Gastroesophageal sphincter (tissue), 4 donors: Measurements from ENCODE around the gene LTBP1. TPM values are rescaled to one million over a fixed set of nuclear protein-coding genes. Genes with fewer than 3 reads are reported as not detected.
A peak's percentile ranks its signal among the peaks of the same experiment; 100 is the strongest.

ENCODE experiments used
- ATAC-seq: fragments of 150-250 bp; one replicate; pipeline ENCODE4 v1.9.1; 2016; ENCODE audit warnings: mild to moderate bottlenecking, moderate library complexity
- H3K27ac ChIP-seq, 4 donors: fragments of 200-600 bp; sonication (generic) in 3 of 4; 1 replicate in 3 of 4; 2 replicates in 1 of 4; pipeline ENCODE4 v1.5.1; 2016 to 2019
- H3K27me3 ChIP-seq: fragments of 200-600 bp; sonication (generic); one replicate; pipeline ENCODE4 v1.5.1; 2019
- H3K36me3 ChIP-seq, 2 donors: fragments of 200-600 bp; sonication (generic); one replicate each; pipeline ENCODE4 v1.5.1; 2019; ENCODE audit warnings: control low read depth in 1 of 2
- H3K4me1 ChIP-seq, 3 donors: fragments of 200-600 bp; sonication (generic); 1 replicate in 2 of 3; 2 replicates in 1 of 3; pipeline ENCODE4 v1.5.1; 2016 to 2019; ENCODE audit warnings: control low read depth in 2 of 3
- H3K4me3 ChIP-seq, 2 donors: fragments of 200-600 bp; sonication (generic); one replicate each; pipeline ENCODE4 v1.5.1; 2019; ENCODE audit warnings: mild to moderate bottlenecking in 1 of 2, moderate library complexity in 1 of 2
- H3K9me3 ChIP-seq, 3 donors: fragments of 200-600 bp; sonication (generic); one replicate each; pipeline ENCODE4 v1.5.1; 2017 to 2019; ENCODE audit warnings: control low read depth in 2 of 3
- EP300 ChIP-seq: sonication (generic); formaldehyde crosslinking; IDR thresholded peaks from one replicate; pipeline ENCODE4 v1.6.1; 2017; ENCODE audit warnings: antibody characterized with exemption, mild to moderate bottlenecking
- POLR2A ChIP-seq, 2 donors: fragments of 450-650 bp; IDR thresholded peaks; one replicate each; pipeline ENCODE4 v1.6.1; 2017; ENCODE audit warnings: antibody characterized with exemption in 2 of 2, mild to moderate bottlenecking in 2 of 2, moderate library complexity in 1 of 2
- POLR2AphosphoS5 ChIP-seq: sonication (generic); formaldehyde crosslinking; IDR thresholded peaks from one replicate; pipeline ENCODE4 v1.6.1; 2017; ENCODE audit warnings: antibody characterized with exemption
- WGBS, 2 donors: methylation state at CpG; one replicate each; pipeline ENCODE4 v1.1.5; 2018; ENCODE audit warnings: low coverage in 1 of 2; 5-methylcytosine and 5-hydroxymethylcytosine counted together
- total RNA-seq, 4 donors: library from RNA; depleted of rRNA; stranded (reverse); fragments of >200 nt; gene quantifications; one replicate each; pipeline ENCODE4 v1.1.0, GENCODE V29; 2016
- TF ChIP-seq, protein P1 (sequence below), 4 experiments: fragments of 200-600 bp in 2 of 4; fragments of 450-650 bp in 2 of 4; sonication (generic) in 1 of 4; IDR thresholded peaks; one replicate each; pipeline ENCODE4 v1.5.1; 2017 to 2019; ENCODE audit warnings: antibody characterized with exemption in 4 of 4, mild to moderate bottlenecking in 2 of 4, moderate library complexity in 2 of 4

LTBP1 gene
- total RNA-seq, 4 donors from 2014 or later = 238 to 493 (median 378) TPM

DNA sequence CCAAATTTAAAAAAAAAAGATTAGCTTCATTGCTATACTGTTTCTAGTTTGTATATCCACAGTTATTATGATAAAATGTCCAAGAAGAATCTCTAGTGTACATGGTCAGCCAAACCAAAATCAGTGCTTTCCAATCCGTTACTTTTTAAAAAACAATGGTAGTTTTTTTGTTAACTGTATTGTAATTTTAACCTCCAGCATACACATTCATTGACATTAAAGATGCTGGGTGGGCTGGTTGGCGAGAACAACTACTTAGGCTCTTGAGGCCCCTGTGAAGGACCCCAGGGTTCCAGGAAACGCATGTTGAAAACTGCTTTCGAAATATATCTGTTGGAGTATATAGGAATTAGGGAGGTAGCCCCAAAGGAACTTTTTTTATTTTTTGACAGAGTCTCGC is 422.4 kb downstream of the LTBP1 start:
- H3K27me3 ChIP-seq = no peaks in the 10 kb centered on the region
- H3K27ac ChIP-seq = peak overlapping the region in 3 of 4 donors; percentile 3 to 74 (median 61)
- peaks cover 4 to 77% (median 28%) of the 10 kb centered on the region in 3 donors for H3K4me1 ChIP-seq
- ATAC-seq = no peak
- TF ChIP-seq POLR2AphosphoS5 = no peak
- TF ChIP-seq EP300 = no peak
- TF ChIP-seq POLR2A (IDR thresholded peaks at IDR 0.05) = no peak
- TF ChIP-seq, protein P1, sequence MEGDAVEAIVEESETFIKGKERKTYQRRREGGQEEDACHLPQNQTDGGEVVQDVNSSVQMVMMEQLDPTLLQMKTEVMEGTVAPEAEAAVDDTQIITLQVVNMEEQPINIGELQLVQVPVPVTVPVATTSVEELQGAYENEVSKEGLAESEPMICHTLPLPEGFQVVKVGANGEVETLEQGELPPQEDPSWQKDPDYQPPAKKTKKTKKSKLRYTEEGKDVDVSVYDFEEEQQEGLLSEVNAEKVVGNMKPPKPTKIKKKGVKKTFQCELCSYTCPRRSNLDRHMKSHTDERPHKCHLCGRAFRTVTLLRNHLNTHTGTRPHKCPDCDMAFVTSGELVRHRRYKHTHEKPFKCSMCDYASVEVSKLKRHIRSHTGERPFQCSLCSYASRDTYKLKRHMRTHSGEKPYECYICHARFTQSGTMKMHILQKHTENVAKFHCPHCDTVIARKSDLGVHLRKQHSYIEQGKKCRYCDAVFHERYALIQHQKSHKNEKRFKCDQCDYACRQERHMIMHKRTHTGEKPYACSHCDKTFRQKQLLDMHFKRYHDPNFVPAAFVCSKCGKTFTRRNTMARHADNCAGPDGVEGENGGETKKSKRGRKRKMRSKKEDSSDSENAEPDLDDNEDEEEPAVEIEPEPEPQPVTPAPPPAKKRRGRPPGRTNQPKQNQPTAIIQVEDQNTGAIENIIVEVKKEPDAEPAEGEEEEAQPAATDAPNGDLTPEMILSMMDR (IDR thresholded peaks at IDR 0.05) = no peak
- WGBS, 2 donors = 87 to 88% methylated on average over 5 of the region's 5 CpGs
- H3K36me3 ChIP-seq = peaks cover 0 to 9% of the 10 kb centered on the region in 2 donors
- H3K4me3 ChIP-seq = no peak overlapping the region
- H3K9me3 ChIP-seq = no peaks in the 10 kb centered on the region

GRCh38 chr2:33370636-33371265 is 424.0 kb downstream of the LTBP1 start:
- H3K4me1 ChIP-seq = peaks cover 4 to 61% (median 17%) of the 10 kb centered on the region in 3 donors
- H3K27me3 ChIP-seq = no peaks in the 10 kb centered on the region
- 45 to 59% methylated on average over 7 to 8 of the region's 8 CpGs for WGBS, 2 donors
- no peaks in the 10 kb centered on the region for H3K9me3 ChIP-seq
- no peak for TF ChIP-seq POLR2A (IDR thresholded peaks at IDR 0.05)
- no peak for TF ChIP-seq EP300
- TF ChIP-seq, protein P1 (IDR thresholded peaks at IDR 0.05) = no peak
- no peak for TF ChIP-seq POLR2AphosphoS5
- H3K36me3 ChIP-seq = no peaks in the 10 kb centered on the region
- H3K27ac ChIP-seq = peak overlapping the region; percentile 14 to 74 (median 56)
- H3K4me3 ChIP-seq = no peak overlapping the region
- ATAC-seq = no peak

- no peak for TF ChIP-seq POLR2A (IDR thresholded peaks at IDR 0.05)
- TF ChIP-seq POLR2AphosphoS5 = no peak
- TF ChIP-seq EP300 = no peak
- TF ChIP-seq, protein P1 (IDR thresholded peaks at IDR 0.05) = no peak
- no peaks in the 10 kb centered on the region for H3K36me3 ChIP-seq
- 71 to 84% methylated on average over 7 to 8 of the region's 8 CpGs for WGBS, 2 donors
- H3K4me3 ChIP-seq = no peak overlapping the region
- H3K27ac ChIP-seq = peak overlapping the region; percentile 14 to 74 (median 56)
- peaks cover 0 to 58% (median 12%) of the 10 kb centered on the region in 3 donors for H3K4me1 ChIP-seq
- H3K9me3 ChIP-seq = no peaks in the 10 kb centered on the region
- H3K27me3 ChIP-seq = no peaks in the 10 kb centered on the region
- ATAC-seq = no peak
These were observed 424.7 kb downstream of the LTBP1 start for GRCh38 chr2:33371304-33372090.

- Histone ChIP-seq H3K36me3 (no peaks in the 10 kb centered on the region), H3K4me1 (peaks cover 0 to 55% (median 9%) of the 10 kb centered on the region in 3 donors), H3K27ac (peak overlapping the region in 2 of 4 donors; percentile 4 to 67), H3K4me3 (no peak overlapping the region), H3K27me3 (no peaks in the 10 kb centered on the region), H3K9me3 (no peaks in the 10 kb centered on the region)
- ATAC-seq = no peak
- TF ChIP-seq, protein P1 (IDR thresholded peaks at IDR 0.05) = peak; percentile 69 to 83 (median 72)
- TF ChIP-seq POLR2AphosphoS5 = no peak
- WGBS, 2 donors = 28 to 29% methylated on average over 4 to 5 of the region's 5 CpGs
These were observed 426.3 kb downstream of the LTBP1 start for GRCh38 chr2:33372940-33373553.
